HT-29 (cell line): ENCODE measurements around the gene ALG10. TPM values are rescaled to one million over a fixed set of nuclear protein-coding genes. Genes with fewer than 3 reads are reported as not detected.
"Not testable (repeated sequence)": the region's sequence is repeated elsewhere in the genome, so short reads cannot be mapped to it uniquely, and the experiment has no call there.

Experiments
- DNase-seq: peaks from one replicate; pipeline ENCODE4 v3.0.0-alpha.2; 2015; ENCODE audit warnings: low spot score
- total RNA-seq: library from RNA; depleted of rRNA; stranded (reverse); fragments of >200 nt; shearing (Covaris generic); gene quantifications from 2 replicates; pipeline ENCODE4 v1.2.3, GENCODE V29; 2014; rRNA removed

Gene ALG10, protein sequence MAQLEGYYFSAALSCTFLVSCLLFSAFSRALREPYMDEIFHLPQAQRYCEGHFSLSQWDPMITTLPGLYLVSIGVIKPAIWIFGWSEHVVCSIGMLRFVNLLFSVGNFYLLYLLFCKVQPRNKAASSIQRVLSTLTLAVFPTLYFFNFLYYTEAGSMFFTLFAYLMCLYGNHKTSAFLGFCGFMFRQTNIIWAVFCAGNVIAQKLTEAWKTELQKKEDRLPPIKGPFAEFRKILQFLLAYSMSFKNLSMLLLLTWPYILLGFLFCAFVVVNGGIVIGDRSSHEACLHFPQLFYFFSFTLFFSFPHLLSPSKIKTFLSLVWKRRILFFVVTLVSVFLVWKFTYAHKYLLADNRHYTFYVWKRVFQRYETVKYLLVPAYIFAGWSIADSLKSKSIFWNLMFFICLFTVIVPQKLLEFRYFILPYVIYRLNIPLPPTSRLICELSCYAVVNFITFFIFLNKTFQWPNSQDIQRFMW
- total RNA-seq: 9.8 and 10.5 TPM in 2 replicates

DNA sequence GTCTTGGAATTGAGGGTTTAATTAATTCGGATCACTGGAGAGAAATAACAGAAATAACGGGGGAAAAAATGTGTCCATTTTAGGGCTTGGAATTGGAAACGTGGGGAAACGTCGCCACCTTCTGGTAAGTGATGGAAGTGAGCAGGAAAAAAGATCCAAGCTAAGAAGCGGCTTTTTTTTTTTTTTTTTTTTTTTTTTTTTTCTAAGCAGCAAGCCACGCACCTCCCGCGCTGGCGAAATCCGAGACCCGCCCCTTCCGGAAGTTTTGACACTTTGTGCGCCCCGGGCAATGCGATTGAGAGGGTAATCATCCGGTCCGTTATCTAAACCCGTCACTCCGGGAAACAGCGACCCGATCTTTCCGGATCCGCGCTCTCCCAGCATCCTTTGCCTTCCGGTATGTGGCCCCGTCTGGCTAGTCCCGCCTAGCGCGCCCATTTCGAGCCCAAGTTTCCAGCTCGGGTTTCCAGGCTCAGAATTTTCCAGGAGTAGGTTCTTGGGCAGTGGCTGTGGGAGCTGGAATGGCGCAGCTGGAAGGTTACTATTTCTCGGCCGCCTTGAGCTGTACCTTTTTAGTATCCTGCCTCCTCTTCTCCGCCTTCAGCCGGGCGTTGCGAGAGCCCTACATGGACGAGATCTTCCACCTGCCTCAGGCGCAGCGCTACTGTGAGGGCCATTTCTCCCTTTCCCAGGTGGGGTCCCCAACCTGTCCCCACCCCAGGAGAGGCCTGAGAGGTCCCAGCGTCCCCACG, at the start of gene ALG10:
ALG10 (plus strand) TSS at position 418 of the 752 bp plus-strand sequence; CDS start at position 522, 104 bp downstream.
- DNase-seq: peak; percentile 98

DNA sequence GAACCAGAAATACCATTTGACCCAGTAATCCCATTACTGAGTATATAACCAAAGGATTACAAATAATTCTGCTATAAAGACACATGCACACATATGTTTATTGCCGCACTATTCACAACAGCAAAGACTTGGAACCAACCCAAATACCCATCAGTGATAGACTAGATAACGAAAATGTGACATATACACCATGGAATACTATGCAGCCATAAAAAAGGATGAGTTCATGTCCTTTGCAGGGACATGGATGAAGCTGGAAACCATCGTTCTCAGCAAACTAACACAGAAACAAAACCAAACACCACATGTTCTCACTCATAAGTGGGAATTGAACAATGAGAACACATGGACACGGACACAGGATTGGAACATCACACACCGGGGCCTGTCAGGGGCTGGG, 49.4 kb upstream of the ALG10 start:
- DNase-seq: not testable (repeated sequence)

- DNase-seq: no peak
These were observed 44.4 kb upstream of the ALG10 start for GRCh38 chr12:33977887-33978286.

DNA sequence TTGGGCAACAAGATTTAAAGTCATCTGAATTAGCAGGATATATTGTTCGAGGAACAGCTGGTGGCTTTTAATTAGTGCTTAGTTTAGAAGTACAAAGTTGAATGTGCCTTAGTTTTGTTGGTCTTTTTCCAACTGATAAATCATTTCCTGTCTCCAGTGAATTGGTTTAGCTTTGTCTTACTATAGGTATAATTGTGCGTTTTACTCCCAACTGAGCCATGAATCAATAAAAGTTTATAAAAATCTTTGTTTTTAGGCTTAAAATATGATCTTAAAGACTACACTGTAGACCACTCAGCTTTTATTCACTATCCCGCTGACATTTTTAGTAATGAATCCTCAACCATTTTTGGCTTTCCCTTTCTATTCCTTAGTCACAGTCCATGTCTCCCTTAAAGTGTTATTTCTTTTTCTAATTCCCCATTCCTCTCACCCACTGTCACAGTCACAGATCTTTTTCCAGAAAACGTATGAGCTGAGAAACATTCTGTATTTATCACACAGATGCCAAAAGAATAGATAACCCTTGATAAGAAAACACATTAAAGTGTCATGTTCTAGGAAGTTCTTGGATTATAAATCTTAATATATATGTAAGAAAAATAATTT, 34.0 kb upstream of the ALG10 start:
- no peak for DNase-seq

DNA sequence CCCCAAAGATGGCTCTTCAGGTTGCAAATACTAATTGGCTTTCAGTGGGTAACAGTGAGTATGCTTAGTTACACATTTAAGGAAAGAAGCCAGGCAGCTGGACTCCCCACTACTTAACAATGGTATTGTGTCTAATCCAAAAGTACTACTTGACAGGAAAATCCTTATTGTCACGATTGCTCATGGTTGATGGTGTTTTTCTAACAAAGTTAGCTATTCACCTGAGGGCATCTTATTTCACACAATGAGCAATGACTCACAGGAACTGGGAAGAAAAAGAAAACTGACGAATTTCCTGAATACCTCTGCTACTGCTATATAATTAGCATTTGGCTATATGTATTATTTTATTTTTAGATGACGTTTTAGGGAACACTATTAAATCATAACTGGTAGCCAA, 33.4 kb upstream of the ALG10 start:
- DNase-seq: no peak

DNA sequence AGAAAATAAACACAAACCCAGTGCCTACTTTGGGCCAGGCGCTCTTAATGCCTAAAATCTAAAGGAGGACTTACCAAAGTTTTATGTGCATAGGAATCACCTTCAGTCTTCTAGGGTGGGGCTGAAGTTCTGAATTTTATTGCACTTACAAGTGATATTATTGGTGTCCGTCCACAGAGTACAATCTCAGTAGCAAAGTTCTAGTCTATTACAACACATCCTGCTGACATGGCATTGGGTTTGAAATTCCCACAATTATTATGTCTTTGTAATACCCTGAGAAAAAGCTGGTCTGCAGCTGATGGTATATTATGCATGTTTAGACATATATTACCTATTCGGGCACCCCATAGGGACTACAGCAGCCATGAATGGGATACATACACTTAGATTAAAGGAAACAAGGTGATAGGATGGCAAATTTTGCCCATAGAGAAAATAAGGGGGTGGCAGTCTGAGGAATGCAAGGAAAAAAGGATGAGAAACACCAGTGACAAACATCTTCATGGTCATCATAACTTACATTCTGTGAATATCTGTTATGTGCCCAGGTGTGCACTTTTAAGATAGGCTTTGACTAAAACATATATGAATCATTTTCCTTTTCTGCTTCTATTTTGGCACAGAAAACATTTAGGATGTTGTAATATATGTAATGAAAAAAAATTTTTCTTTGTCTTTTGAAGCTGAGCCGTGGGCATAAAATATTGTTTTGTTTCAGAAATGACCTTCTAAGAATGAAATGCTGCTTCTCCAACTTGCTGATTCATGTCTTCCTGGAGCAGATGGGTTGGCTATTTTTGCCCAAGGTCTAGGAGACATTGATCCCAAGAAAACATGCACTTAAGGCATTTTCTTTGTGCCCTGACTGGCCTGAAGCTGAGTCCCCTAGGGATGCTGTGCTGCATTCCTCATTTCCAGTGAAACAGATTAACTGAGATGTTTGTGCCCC, 27.2 kb upstream of the ALG10 start:
- no peak for DNase-seq

GRCh38 chr12:34008835-34009234, 13.5 kb upstream of the ALG10 start:
- not testable (repeated sequence) for DNase-seq

DNA sequence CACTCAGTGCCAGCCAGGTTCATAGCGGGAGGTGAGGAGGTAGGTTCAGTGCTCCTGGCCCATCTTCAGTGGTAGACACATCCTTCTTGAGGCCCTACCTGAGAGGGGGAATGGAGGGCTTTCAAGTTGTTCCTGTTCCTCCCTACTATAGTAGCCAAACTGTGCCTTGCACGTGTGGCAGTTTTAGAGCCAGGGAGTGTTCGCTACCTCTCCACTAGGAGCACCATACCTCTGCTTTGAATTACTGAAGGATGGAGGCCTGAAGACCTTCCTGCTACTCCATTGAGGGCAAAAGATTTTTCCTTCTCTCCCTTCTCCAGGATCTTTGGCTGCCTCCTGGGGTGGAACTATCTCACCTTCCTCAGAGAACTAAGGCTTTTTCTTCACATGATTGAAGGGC, 5.9 kb upstream of the ALG10 start:
- DNase-seq: no peak

- no peak for DNase-seq
These were observed 1.2 kb upstream of the ALG10 start for GRCh38 chr12:34021071-34021470.

DNA sequence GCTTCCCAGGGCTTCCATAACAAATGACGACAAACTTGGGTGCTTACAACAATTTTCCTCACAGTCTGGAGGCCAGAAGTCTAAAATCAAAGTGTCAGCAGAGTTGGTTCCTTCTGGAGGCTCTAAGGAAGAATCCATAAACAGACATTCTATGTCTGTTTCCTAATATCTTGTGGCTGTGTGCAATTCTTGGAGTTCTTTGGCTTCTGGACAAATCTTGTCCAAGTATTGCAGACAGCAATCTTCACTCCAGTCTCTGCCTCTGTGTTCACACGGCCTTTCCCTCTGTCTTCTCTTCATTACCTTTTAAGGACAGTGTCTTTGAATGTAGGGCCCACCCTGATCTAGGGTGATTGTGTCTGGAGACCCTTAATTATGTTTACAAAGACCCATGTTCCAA, 5.4 kb downstream of the ALG10 start:
- not testable (repeated sequence) for DNase-seq

DNA sequence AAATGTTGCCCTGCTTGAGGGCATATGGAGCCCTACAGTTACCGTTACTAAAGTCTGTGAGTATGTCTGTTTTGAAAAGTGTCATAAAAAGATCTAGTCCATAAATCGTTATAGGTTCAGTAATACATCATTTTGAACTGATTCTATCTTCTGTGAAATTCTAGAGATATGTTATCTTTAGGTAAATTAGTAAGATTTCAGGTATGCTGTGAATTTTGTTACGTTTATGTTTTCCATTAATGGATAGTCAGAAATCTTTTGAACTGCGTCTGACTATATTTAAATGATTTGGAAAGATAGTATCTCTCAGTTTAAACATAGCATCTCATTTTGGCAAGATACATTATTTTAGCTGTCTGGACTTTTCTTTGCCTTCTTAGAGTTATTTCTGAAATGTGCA, 8.3 kb downstream of the ALG10 start:
- DNase-seq: no peak

DNA sequence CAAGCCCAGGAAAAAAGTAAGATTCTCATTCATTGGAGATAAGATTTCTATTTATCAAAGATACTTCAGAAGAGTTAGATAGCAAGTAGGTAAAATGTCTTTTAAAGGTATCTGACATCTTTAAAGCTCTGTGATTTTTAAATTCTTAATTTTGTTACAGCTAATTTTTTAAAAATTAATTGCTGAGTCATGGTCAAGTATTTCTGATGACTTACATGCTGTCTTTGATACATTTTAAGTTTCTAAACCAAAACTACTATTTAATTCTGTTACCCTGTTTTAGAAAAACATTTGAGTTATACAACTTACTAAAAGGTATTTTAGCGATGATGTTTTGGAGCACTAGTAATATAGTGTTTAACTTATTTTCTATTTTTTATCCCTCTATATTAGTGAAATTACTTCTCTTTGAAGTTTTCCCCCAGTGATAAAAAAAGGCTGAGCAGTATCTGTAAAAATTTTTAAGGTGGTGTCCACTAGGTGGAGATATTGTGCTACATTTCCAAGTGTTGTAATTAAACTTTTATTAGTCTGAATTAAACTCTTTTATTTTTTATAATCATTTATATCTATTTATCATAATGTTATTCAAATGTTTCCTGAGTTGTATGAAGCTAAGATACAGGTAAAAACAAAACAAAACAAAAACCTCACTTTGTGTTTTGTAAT, 11.5 kb downstream of the ALG10 start:
- peak; percentile 55 for DNase-seq

DNA sequence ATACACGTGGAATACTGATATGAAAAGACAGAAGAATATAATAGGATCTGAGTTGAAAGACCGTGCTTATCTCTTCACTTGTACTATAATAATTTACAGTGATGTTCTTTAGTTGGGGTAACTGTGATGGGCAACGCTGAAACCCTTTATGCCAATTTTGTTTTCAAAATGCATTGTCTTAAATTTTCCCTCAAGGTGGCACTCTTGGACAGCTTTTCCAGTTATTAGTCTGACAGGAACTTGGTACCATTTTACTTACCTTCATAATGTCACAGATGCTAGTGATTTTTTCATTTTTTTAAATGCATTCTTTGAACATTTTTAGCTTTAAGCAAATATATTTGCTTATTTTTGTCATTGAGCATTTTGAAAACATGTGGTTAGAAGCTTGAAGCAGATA, 16.1 kb downstream of the ALG10 start:
- peak; percentile 54 for DNase-seq

DNA sequence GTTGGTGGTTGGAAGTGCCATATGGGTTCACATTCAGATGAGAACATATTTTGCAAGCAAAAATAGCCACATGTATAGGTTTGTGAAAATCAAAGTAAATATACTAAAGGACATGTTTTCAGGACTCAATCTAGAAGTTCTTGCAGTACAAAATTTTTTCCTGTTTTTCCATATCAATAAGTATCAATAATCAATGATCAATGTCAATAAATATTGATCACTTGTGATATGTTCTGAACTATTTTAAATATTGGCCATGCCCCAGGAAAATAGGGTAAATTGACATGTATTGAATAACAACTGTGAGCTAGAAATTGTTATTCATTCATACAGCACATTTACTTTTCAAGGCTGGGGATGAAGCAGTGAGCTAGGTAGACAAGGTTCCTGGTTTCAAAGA, 24.3 kb downstream of the ALG10 start:
- no peak for DNase-seq

- DNase-seq: not testable (repeated sequence)
These were observed 25.6 kb downstream of the ALG10 start for GRCh38 chr12:34047855-34048254.

DNA sequence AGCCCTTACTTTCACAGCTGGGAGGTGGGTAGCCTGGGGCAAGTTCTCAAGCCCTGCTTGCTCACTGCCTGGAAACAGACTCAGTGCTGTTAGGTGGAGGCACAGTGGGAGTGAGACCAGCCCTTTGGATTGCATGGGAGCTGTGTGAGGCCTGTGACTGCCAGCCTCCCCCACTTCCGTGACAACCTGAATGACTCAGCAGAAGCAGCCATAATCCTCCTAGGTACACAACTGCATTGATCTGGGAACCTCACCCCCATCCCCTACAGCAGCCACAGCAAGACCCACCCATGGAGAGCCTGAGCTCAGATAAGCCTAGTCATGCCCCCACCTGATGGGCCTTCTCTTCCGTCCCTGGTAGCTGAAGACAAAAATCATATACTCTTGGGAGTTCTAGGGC, 26.4 kb downstream of the ALG10 start:
- no peak for DNase-seq

GRCh38 chr12:34051486-34051885, 29.2 kb downstream of the ALG10 start:
- DNase-seq: no peak

DNA sequence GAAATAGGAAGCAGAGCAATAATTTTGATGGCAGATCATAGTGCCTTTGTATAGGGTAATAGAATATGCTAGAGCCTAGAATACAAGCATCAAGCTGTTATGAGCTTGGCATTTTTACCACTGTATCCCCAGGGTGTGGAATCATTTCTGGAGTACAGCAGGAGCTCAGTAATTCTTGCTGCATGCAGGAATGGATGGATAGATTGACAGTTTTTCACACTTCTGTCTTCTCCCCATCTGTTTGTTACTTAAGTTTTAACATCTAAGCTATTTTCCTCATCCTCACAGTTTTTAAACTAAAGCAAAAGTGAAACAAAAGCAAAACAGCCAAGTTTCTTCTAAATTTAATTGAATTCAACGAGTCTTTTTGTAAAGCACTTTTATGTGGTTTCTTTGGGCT, 32.6 kb downstream of the ALG10 start:
- DNase-seq: no peak
